ENCODE data around the gene ROPN1L.
"Not testable (repeated sequence)": the region's sequence is repeated elsewhere in the genome, so short reads cannot be mapped to it uniquely, and the experiment has no call there.

The ROPN1L gene

DNA sequence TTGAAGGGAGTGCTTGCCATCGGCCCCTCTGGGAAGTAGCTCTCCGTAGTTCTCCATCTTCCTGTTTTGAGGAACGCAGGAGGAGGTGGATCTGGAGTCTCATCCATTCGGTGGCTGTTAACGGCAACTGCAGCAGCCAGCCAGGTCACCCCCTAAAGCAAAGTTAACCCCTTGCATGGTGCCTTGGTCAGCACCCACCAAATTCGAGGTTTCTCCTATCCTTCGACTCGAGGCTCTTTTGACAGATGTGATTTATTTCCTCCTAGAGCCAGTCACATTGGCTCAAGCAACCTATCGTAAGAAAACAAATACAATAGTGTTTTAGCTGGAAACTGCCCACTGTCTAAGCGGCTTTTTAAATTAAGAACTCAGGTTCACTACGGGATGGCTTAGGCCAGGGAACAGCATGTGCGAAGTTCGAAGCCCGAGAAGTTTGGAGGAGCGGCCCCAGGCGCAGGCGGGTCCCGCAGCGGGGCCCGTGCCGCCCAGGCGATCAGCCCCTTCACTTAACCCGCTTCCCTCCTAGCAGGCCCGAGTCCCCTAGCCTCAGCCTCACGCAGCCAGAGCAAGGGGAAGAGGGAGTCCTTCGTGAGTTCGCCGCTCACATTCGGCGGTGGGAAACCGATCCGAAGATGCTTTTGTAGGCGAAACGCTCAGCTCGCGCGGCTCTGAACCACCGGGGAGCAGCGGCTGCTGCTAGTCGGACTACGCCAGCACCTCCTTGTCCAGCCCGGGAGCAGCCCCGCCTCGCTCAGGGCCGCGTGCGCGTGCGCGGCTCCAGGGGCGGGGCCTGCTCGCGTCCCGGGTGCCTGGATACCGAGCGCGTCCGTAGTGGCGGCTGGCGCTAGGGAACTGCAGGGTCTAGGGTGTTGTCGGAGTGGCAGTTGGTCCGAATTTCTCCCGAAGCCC is at the start of gene ROPN1L:
TSS of gene ROPN1L (plus strand) at position 797 of the 909 bp plus-strand sequence. CDS start 289 bp downstream, outside the sequence.
- no peak for DNase-seq (ENCODE audit: low read depth)

DNA sequence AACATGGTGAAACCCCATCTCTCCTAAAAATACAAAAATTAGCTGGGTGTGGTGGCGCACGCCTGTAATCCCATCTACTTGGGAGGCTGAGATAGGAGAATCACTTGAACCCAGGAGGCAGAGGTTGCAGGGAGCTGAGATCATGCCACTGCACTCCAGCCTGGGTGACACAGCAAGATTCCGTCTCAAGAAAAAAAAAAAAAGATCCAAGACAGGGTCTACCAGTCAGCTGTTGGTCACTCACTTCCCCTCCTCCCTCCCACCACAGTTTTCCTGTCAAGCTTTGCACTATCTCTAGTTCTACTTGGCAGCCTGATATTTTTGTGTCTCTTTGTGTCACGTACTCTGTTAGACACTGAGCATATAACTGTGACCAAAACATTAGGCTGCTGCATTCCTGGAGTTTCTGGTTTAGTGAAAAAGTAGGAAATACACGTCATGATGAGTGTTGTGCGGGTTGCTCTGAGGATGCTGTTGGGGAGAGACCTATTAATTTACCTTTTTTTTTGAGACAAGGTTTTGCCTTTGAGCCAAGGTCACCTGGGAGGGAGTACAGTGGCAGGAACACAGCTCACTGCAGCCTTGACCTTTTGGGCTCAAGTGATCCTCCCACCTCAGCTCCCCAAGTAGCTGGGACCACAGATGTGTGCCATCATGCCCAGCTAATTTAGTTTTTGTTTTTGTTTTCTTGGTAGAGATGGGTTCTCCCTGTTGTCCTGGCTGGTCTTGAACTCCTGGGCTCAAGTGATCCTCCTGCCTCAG is 48.9 kb upstream of the ROPN1L start:
- not testable (repeated sequence) for DNase-seq (ENCODE audit: low read depth)

GRCh38 chr5:10393491-10393890 is 48.2 kb upstream of the ROPN1L start:
- no peak for DNase-seq (ENCODE audit: low read depth)

DNA sequence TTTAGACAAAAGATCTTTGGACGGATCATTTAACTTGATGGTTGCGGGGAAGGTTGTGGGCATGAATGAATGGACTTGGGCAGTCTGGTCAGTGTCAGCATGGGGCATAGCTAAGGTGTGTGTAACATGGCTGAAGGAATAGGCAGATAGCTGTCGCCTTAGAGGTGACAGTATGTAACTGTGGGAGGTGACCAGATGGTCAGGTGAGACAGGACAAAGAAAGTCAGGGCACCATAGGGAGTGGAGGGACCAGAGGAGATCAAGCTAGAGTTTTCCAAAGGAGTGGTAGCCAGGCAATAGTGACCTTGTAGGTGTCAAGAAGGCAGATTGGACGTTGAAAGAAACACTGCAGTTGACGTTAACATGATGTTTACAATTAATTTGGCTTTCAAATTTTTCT is 45.1 kb upstream of the ROPN1L start:
- no peak for DNase-seq (ENCODE audit: low read depth)

GRCh38 chr5:10399839-10400238 is 41.8 kb upstream of the ROPN1L start:
- no peak for DNase-seq (ENCODE audit: low read depth)

DNA sequence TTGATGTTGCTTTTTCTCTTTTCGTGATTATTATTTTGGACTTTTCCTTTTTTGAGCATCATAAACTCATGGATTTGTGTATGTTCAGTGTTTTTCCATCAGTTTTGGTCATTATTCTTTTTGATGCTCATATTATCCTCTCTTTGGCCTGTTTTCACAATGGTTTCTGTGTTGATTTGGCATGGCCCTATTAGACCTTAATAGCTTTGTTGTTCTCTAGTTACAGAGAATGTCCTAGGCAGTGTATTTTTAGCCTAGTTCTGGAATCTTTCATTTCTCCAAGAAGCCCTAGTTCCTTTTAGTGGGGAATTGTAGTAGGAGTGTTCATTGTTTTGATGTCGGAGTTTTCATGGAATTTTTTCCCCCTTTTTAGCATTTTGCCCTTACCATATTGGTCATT is 41.3 kb upstream of the ROPN1L start:
- DNase-seq (ENCODE audit: low read depth): no peak

DNA sequence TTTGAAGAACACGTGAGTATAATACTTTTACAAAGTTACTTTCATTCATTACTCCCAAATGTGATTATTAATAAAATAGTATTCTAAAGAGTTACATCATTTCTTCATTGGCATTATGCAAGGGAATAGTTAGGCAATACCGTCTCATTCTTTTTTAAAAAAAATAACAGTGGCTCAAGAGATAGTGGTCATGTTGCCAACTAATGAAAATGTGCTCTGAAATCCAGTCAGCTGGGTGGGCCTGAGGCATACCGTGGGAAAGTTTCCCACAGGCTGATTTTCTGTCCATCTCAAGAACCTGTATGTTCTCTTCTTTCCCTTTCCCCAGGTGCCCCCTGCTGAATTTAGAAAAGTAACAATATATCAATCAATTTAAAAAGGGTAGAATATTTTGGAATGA is 40.8 kb upstream of the ROPN1L start:
- no peak for DNase-seq (ENCODE audit: low read depth)

DNA sequence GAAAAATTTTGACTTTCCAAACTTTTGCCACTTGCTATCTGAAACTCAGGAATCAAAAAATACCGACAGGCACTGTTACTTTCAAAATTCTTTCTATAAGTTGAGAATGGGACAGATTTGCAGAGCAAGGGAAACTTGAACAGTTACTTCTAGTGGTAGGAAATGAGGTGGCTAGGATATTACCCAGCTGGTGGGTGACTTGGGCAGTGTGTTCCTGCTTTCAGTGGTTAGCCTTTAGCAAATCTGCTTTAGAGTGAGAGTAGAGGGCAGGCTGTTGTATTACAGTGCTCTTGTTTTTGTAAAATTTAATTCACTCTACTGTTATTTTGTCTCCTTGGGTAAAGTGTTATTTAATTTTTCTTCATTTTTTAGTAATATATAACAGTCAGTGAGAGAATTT is 40.2 kb upstream of the ROPN1L start:
- no peak for DNase-seq (ENCODE audit: low read depth)

DNA sequence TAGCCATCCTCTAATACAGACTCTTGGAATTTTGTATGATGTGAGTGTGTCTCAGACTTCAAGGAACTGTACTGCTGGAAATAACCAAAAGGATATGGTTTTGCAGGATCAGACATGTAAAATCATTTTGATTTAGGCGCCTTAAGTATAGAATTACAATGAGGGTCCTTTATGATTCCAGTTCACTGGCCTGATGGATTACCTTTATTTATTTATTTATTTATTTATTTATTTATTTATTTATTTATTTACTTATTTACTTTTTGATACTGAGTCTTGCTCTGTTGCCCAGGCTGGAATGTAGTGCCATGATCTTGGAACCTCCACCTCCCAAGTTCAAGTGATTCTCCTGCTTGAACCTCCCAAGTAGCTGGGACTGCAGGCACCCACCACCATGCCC is 37.9 kb upstream of the ROPN1L start:
- no peak for DNase-seq (ENCODE audit: low read depth)

GRCh38 chr5:10406651-10407050 is 35.0 kb upstream of the ROPN1L start:
- DNase-seq (ENCODE audit: low read depth): no peak

- DNase-seq (ENCODE audit: low read depth): no peak
Measured at GRCh38 chr5:10409504-10409903, 32.2 kb upstream of the ROPN1L start.

GRCh38 chr5:10410662-10411061 is 31.0 kb upstream of the ROPN1L start:
- no peak for DNase-seq (ENCODE audit: low read depth)

DNA sequence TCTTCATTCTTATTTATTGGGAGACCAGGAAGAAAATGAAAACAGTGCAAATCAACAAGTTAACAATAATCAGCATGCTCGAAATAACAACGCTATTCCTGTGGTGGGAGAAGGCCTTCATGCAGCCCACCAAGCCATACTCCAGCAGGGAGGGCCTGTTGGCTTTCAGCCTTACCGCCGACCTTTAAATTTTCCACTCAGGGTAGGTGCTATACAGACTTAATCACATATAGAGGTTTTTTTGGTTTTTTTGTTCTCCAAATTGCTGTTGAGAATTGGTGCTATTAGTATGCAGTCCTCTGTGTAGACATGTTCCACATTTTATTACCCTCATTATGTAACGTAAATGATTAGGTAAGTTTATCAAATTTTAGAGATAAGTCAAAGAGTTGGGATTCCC is 30.3 kb upstream of the ROPN1L start:
- no peak for DNase-seq (ENCODE audit: low read depth)

GRCh38 chr5:10416868-10417267 is 24.8 kb upstream of the ROPN1L start:
- DNase-seq (ENCODE audit: low read depth): no peak

DNA sequence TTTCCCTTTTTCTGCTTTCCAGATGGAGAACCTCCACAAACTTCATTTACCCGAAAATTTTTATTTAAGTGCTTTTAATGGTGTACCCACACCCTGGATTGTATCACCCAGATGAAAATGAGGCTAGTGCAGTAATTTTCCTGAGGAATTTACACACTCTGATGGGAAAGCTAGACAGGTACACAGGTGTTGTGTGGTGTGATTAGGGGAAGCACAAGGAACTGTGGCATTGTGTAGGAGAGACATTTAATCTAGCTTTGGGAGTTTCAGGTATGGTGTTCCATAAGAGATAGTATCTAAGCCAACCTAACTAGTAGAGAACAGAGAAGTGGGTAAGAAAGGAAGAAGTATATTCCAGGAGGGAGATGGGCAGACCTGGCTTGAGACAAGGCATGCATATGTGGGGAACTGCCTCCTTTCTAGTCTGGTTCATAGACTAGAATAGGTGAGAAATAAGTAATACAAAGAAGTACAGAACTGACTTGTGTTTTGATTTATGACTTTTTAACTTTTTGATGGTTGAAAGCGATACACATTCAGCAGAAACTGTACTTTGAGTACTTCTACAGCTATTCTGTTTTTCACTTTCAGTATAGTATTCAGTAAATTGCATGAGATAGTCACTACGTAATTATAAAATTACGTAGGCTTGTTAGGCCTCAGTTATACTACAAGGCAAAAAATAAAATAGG is 22.9 kb upstream of the ROPN1L start:
- no peak for DNase-seq (ENCODE audit: low read depth)

- DNase-seq (ENCODE audit: low read depth): no peak
Measured at GRCh38 chr5:10420468-10420867, 21.2 kb upstream of the ROPN1L start.

- no peak for DNase-seq (ENCODE audit: low read depth)
Measured at GRCh38 chr5:10420932-10421331, 20.7 kb upstream of the ROPN1L start.

GRCh38 chr5:10421896-10422691 is 19.6 kb upstream of the ROPN1L start:
- no peak for DNase-seq (ENCODE audit: low read depth)

- no peak for DNase-seq (ENCODE audit: low read depth)
Measured at GRCh38 chr5:10423022-10423421, 18.7 kb upstream of the ROPN1L start.

GRCh38 chr5:10424124-10424731 is 17.5 kb upstream of the ROPN1L start:
- DNase-seq (ENCODE audit: low read depth): no peak

GRCh38 chr5:10427201-10427600 is 14.5 kb upstream of the ROPN1L start:
- DNase-seq (ENCODE audit: low read depth): no peak
